Coronary artery (tissue), 2 donors: Measurements from ENCODE around the gene SSPN.

ENCODE experiments used
- DNase-seq: peaks from one replicate; pipeline ENCODE4 v3.0.0-alpha.2; 2017; ENCODE audit warnings: low spot score
- H3K27ac ChIP-seq, 2 donors: fragments of 200-600 bp; sonication (generic); one replicate each; pipeline ENCODE4 v1.5.1; 2016 to 2019
- H3K4me3 ChIP-seq: fragments of 200-600 bp; sonication (generic); 2 replicates; pipeline ENCODE4 v1.5.1; 2016; ENCODE audit warnings: mild to moderate bottlenecking, moderate library complexity
- TF ChIP-seq, protein P1 (sequence below): fragments of 200-600 bp; sonication (generic); IDR thresholded peaks from one replicate; pipeline ENCODE4 v1.5.1; 2019; ENCODE audit warnings: antibody characterized with exemption

The SSPN gene

DNA sequence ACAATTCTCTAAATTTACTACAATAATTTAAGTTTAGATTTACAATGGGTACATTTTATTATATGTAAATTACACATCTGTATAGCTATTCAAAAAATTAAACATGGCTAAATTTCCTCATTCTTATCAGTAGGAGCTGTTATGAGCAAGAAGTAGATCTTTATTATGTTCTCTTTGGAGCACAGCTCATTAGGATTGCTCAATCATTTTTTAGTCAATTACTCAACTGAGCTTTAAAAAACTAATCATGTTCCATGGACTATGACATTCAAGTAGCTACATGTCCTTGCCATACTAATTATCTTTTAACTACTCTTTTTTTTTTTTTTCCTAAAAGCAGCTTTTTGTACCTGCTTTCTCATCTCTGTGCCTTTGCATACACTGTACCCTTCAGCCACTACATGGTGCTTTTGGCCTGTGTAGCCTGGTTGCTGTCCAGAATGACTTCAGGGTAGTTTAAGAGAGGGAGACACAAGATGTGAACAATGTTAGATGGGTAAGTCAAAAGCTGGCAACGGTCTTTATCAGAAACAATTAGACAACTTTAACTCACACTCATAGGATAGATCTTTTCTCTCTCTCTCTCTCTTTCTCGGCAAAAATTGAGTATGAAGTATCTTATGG is 69.0 kb downstream of the SSPN start:
- Histone ChIP-seq H3K4me3 (no peak overlapping the region), H3K27ac (no peak overlapping the region)
- no peak for DNase-seq
- TF ChIP-seq, protein P1, sequence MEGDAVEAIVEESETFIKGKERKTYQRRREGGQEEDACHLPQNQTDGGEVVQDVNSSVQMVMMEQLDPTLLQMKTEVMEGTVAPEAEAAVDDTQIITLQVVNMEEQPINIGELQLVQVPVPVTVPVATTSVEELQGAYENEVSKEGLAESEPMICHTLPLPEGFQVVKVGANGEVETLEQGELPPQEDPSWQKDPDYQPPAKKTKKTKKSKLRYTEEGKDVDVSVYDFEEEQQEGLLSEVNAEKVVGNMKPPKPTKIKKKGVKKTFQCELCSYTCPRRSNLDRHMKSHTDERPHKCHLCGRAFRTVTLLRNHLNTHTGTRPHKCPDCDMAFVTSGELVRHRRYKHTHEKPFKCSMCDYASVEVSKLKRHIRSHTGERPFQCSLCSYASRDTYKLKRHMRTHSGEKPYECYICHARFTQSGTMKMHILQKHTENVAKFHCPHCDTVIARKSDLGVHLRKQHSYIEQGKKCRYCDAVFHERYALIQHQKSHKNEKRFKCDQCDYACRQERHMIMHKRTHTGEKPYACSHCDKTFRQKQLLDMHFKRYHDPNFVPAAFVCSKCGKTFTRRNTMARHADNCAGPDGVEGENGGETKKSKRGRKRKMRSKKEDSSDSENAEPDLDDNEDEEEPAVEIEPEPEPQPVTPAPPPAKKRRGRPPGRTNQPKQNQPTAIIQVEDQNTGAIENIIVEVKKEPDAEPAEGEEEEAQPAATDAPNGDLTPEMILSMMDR = no peak

DNA sequence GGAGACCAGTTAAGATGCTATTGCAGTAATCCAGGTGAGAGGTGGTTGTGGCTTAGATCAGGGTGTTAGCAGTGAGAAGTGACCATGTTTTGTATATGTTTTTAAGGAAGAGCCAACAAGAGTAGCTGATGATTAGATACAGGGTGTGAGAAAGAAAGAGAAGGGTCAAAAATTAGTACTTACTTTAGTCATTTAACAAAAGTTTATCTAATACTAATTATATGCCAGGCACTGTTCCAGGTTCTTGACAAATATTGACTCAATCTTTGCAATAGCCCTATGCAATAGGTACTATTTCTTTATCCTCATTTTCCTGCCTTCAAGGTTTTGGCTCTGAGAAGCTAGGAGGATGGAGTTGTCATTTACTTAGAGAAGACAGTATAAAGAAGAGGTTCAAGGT is 70.2 kb downstream of the SSPN start:
- no peak overlapping the region for H3K27ac ChIP-seq

DNA sequence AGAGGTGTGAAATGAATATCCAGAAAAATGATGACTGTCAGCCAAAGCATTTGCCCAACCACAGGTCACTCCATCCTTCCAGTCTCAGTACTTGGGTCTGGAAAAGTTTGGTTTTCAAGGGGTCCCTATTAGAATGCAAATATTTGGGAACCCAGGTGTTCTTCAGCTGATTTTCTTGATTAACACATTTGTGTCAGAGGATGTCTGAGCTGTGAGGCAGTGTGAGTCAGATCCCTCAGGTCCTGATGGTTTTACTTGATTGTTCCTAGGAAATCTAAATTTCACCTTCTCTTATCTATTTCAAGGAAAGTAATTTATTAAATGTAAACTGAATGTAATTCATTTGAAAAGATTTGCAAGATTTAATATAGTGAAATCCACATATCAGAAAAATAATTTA is 71.5 kb downstream of the SSPN start:
- Histone ChIP-seq H3K4me3 (no peak overlapping the region), H3K27ac (no peak overlapping the region)
- TF ChIP-seq, protein P1 = no peak
- no peak for DNase-seq

More for the DNA sequence above, 70.2 kb downstream of the SSPN start:
- no peak for DNase-seq
- no peak overlapping the region for H3K4me3 ChIP-seq
- TF ChIP-seq, protein P1 = no peak

DNA sequence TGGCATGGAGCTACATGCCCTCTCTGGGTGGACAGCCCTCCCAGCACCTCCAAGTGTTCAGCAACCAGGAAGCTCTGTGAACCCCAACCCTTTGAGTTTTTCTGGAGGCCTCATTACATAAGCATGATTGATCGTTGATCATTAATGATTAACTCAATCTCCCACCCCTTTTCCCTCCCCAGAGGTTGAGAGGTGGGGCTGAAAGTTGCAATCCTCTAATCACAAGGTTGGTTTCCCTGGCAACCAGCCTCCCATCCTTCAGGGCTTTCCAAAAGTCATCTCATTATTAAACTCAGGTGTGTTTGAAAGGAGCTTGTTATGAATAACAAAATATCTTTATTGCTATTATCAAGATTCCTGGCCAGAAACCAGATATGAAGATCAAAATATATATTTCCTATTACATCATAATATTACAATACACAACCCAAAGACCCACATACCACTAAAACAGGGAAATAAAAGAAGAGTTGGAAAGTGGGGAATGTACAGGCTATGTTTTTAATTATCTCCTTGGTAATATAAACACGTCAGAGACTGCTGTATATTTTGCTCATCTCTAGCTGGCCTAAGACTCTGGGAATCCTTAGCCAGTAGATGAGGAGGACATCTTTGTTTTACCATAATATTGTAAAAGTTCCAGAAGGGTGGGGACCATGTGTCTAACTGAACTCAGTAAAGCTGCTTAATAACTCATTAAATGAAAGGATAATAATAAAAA is 73.6 kb downstream of the SSPN start:
- Histone ChIP-seq H3K4me3 (no peak overlapping the region), H3K27ac (no peak overlapping the region)
- TF ChIP-seq, protein P1 = no peak
- DNase-seq = no peak

DNA sequence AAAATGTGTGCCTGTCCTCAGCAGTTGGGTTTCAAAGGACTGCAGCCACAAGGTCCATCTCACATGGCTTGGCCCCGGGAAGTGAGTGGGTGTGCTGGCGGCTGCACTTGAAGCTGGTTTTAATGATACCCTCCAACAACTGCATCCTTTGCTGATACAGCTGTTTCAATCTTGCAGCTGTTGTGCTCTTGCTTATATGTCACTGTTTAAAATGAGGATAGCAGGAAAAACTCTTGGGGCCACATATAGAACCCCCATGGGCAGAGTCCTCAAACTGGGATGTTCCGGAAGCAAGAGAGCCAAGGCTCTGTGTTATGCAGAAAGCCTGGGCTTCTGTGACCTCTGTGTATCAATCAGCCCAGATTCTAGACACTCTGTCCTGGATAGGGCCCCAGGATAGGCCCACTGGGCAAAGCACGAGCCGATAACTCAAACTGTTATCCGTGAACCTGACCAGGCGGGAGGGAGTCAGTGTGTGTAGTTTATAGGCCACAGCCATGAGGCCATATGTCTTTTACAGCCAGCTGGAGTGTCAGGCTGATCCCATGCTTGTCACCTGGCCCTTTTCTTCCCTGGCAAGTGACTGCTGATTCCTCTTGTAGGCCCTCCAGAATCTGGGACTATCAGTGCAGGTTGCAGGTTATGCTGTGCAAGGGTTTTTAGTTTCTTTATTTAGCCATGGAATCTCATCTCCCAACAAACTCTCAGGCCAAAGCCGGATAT is 74.3 kb downstream of the SSPN start:
- Histone ChIP-seq H3K27ac (no peak overlapping the region), H3K4me3 (no peak overlapping the region)
- no peak for DNase-seq
- TF ChIP-seq, protein P1 = no peak

DNA sequence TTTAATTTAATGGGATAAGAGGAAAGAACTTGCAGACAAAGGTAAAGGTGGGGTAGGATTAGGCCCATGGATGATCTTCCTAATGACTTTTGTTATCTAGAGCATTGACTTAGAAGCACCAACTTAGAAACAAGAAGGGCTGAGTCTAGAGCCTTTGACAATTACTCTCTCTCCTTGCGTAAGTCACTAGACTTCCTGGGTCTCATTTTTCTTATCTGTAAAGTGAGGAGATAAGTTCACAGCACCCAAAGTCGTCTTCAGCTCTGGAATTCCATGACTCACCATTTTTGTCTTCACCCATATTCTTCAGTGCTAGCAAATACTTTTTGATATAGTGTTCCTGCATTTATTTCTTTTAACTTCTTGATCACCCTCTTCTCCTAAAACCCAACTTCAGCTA is 75.7 kb downstream of the SSPN start:
- TF ChIP-seq, protein P1 = no peak
- Histone ChIP-seq H3K27ac (no peak overlapping the region), H3K4me3 (no peak overlapping the region)
- DNase-seq = no peak
